GM12878 (cell line): ENCODE measurements around the gene NUDT3.
A peak's percentile ranks its signal among the peaks of the same experiment; 100 is the strongest.

Experiments
- ELK1 ChIP-seq: IDR thresholded peaks from 2 replicates; pipeline ENCODE4 v1.6.1; 2012; ENCODE audit warnings: low read depth, low read length, improper control_type of control experiment
- EZH2 ChIP-seq: IDR thresholded peaks from 2 replicates; pipeline ENCODE4 v1.6.1; 2012; ENCODE audit warnings: low read depth, mild to moderate bottlenecking, control low read depth, inconsistent platforms, low read length, borderline replicate concordance; ENCODE audit not compliant: control insufficient read depth
- HCFC1 ChIP-seq: fragments of 150-350 bp; IDR thresholded peaks from 2 replicates; pipeline ENCODE4 v1.6.1; 2014; ENCODE audit warnings: low read length
- NFYB ChIP-seq: IDR thresholded peaks from 2 replicates; pipeline ENCODE4 v1.6.1; 2011; ENCODE audit warnings: low read depth, mild to moderate bottlenecking, low read length, improper control_type of control experiment, moderate library complexity; ENCODE audit not compliant: insufficient read depth
- POLR2A ChIP-seq: IDR thresholded peaks from 2 replicates; pipeline ENCODE4 v1.6.1; 2011; ENCODE audit warnings: low read depth, mild to moderate bottlenecking, low read length
- RAD51 ChIP-seq: fragments of 450-650 bp; IDR thresholded peaks from 2 replicates; pipeline ENCODE4 v1.6.1; 2016; ENCODE audit warnings: moderate library complexity, mild to moderate bottlenecking, inconsistent platforms
- SUZ12 ChIP-seq: fragments of 200-600 bp; sonication (generic); IDR thresholded peaks from one replicate; pipeline ENCODE4 v1.6.1; 2018; ENCODE audit warnings: antibody characterized with exemption, mild to moderate bottlenecking; ENCODE audit not compliant: unreplicated experiment
- TF ChIP-seq, protein P1 (sequence below), 3 experiments: IDR thresholded peaks in 2 of 3; conservative IDR thresholded peaks in 1 of 3; 2 replicates each; pipeline ENCODE4 v1.5.1; 2011; ENCODE audit warnings: low read depth in 3 of 3, low read length in 3 of 3, mild to moderate bottlenecking in 3 of 3, control low read depth in 2 of 3, moderate library complexity in 2 of 3, inconsistent platforms in 1 of 3, mixed read lengths in 1 of 3; ENCODE audit not compliant: control insufficient read depth in 2 of 3, insufficient read depth in 1 of 3; ENCODE audit errors: extremely low read depth in 1 of 3

DNA sequence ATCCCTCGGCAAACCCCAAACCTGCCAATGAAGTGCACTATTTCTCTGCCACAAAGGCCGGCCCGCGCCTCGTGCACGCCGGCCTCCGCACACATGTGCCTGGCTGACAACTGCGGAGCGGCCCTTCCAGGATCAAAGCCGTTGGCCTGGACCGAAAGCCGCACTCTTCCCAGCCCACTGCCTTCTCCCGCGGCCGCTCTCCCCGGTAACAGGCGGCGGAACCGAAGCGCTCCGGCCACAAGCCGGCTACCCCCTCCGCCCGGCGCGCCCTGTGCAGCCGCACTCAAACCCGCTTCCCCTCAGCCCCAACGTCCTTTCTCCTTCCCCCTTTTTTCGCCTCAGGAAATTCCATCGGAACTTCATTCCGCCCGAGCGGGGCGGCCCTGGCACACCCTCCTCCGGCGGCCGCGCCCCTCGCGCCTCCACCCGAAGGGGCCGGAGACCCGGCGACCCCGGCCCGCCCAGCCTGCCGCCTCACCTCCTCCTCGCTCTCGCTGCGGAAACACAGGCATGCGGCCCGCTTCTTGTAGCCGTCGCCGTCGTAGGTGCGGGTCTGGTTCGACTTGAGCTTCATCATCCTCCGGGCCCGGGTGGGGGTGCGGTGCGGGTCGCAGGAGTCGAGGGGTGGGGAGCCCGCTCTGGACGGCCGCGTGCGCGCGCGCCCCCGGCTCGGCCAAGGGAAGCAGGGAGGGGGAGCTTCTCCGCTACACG, 528 bp downstream of the NUDT3 start:
- TF ChIP-seq, protein P1, sequence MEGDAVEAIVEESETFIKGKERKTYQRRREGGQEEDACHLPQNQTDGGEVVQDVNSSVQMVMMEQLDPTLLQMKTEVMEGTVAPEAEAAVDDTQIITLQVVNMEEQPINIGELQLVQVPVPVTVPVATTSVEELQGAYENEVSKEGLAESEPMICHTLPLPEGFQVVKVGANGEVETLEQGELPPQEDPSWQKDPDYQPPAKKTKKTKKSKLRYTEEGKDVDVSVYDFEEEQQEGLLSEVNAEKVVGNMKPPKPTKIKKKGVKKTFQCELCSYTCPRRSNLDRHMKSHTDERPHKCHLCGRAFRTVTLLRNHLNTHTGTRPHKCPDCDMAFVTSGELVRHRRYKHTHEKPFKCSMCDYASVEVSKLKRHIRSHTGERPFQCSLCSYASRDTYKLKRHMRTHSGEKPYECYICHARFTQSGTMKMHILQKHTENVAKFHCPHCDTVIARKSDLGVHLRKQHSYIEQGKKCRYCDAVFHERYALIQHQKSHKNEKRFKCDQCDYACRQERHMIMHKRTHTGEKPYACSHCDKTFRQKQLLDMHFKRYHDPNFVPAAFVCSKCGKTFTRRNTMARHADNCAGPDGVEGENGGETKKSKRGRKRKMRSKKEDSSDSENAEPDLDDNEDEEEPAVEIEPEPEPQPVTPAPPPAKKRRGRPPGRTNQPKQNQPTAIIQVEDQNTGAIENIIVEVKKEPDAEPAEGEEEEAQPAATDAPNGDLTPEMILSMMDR (IDR thresholded peaks at IDR 0.05 in 2 of 3, conservative IDR thresholded peaks at IDR 0.05 in 1 of 3; ENCODE audit: control insufficient read depth in 2 of 3, extremely low read depth in 1 of 3, insufficient read depth in 1 of 3, low read depth in 3 of 3, low read length in 3 of 3) = no peak
- TF ChIP-seq ELK1 (no peak), NFYB (no peak), EZH2 (no peak), SUZ12 (no peak), POLR2A (peak; percentile 80), HCFC1 (no peak), RAD51 (no peak)
